SK-N-SH (cell line): Measurements from ENCODE around the gene LRCH4. TPM values are rescaled to one million over a fixed set of nuclear protein-coding genes. Genes with fewer than 3 reads are reported as not detected.

Experiments
- CTCF ChIA-PET: fragments of 300-600, 350-600 bp; formaldehyde crosslinking; extraction: SDS; loops from one replicate; lab custom pipeline; 2021; lab: Yijun Ruan, JAX
- POLR2A ChIA-PET: fragments of 350-600 bp; sonication (Branson Sonifier 250); formaldehyde crosslinking; extraction: SDS; loops from one replicate; lab custom pipeline; 2020; ENCODE audit warnings: antibody characterized with exemption, inconsistent platforms; lab: Yijun Ruan, JAX
- DNase-seq: peaks from one replicate; pipeline ENCODE4 v3.0.0; 2012
- H2AFZ ChIP-seq: fragments of 200-600 bp; sonication (generic); 2 replicates; pipeline ENCODE4 v1.8.1; 2016; ENCODE audit warnings: antibody characterized with exemption, mild to moderate bottlenecking, low read depth
- H3F3A ChIP-seq: fragments of 200-600 bp; sonication (generic); replicated peaks from 2 replicates; pipeline ENCODE3; 2016; ENCODE audit warnings: antibody characterized with exemption, mild to moderate bottlenecking; ENCODE audit not compliant: insufficient read depth
- H3K27ac ChIP-seq, 2 experiments: fragments of 200-500 bp in 1 of 2; fragments of 200-600 bp in 1 of 2; sonication (Bioruptor generic) in 1 of 2; sonication (generic), shearing (Covaris generic) in 1 of 2; 2 replicates each; pipeline versions ENCODE4 v1.5.1 to v1.6.1; 2014 to 2016; ENCODE audit warnings: low read depth in 2 of 2, inconsistent platforms in 1 of 2, low read length in 1 of 2, mild to moderate bottlenecking in 1 of 2, mixed read lengths in 1 of 2
- H3K27me3 ChIP-seq: fragments of 200-600 bp; sonication (generic), shearing (Covaris generic); 2 replicates; pipeline ENCODE4 v1.6.1; 2016; ENCODE audit warnings: mixed run types; ENCODE audit not compliant: insufficient read depth
- H3K36me3 ChIP-seq, 2 experiments: fragments of 200-500 bp in 1 of 2; fragments of 200-600 bp in 1 of 2; sonication (Bioruptor generic) in 1 of 2; sonication (generic) in 1 of 2; replicated peaks in 1 of 2; 2 replicates each; pipeline versions ENCODE3 to v1.5.1; 2014 to 2016; ENCODE audit warnings: low read length in 1 of 2, mild to moderate bottlenecking in 1 of 2; ENCODE audit not compliant: insufficient read depth in 2 of 2, control insufficient read depth in 1 of 2
- H3K4me1 ChIP-seq, 2 experiments: fragments of 200-500 bp in 1 of 2; fragments of 200-600 bp in 1 of 2; sonication (Bioruptor generic) in 1 of 2; sonication (generic), shearing (Covaris generic) in 1 of 2; 2 replicates each; pipeline versions ENCODE4 v1.5.1 to v1.6.1; 2014 to 2016; ENCODE audit warnings: low read depth in 1 of 2, low read length in 1 of 2, mixed run types in 1 of 2; ENCODE audit not compliant: insufficient read depth in 2 of 2, control insufficient read depth in 1 of 2
- H3K4me2 ChIP-seq: fragments of 200-600 bp; sonication (generic), shearing (Covaris generic); 2 replicates; pipeline ENCODE4 v1.6.1; 2017; ENCODE audit warnings: mixed run types
- H3K4me3 ChIP-seq, 2 experiments: fragments of 200-500 bp in 1 of 2; fragments of 200-600 bp in 1 of 2; sonication (Bioruptor generic) in 1 of 2; sonication (generic), shearing (Covaris generic) in 1 of 2; 2 replicates each; pipeline versions ENCODE4 v1.5.1 to v1.8.1; 2014 to 2016; ENCODE audit warnings: low read depth in 2 of 2, inconsistent platforms in 1 of 2, low read length in 1 of 2, mild to moderate bottlenecking in 1 of 2, mixed read lengths in 1 of 2, moderate library complexity in 1 of 2
- H3K79me2 ChIP-seq: fragments of 200-600 bp; sonication (generic); 2 replicates; pipeline ENCODE4 v1.8.1; 2017; ENCODE audit warnings: mild to moderate bottlenecking; ENCODE audit not compliant: insufficient read depth
- H3K9ac ChIP-seq: fragments of 200-600 bp; sonication (generic); 2 replicates; pipeline ENCODE4 v1.6.1; 2017; ENCODE audit warnings: mixed run types
- H3K9me2 ChIP-seq: fragments of 200-600 bp; sonication (generic); 2 replicates; pipeline ENCODE4 v1.6.1; 2017; ENCODE audit warnings: mixed run types
- H3K9me3 ChIP-seq: fragments of 200-600 bp; sonication (generic); 2 replicates; pipeline ENCODE4 v1.6.1; 2017; ENCODE audit warnings: mixed run types, mild to moderate bottlenecking, moderate library complexity
- H4K20me1 ChIP-seq: fragments of 200-600 bp; sonication (generic); 2 replicates; pipeline ENCODE4 v1.6.1; 2017; ENCODE audit warnings: mild to moderate bottlenecking, mixed run types; ENCODE audit not compliant: insufficient read depth
- CHD2 ChIP-seq: fragments of 150-350 bp; IDR thresholded peaks from 2 replicates; pipeline ENCODE4 v1.6.1; 2018; ENCODE audit warnings: low read length; ENCODE audit not compliant: partially characterized antibody
- ELF1 ChIP-seq: IDR thresholded peaks from 2 replicates; pipeline ENCODE4 v1.4.0; 2012
- FOXJ3 ChIP-seq: sonication (generic); formaldehyde crosslinking; IDR thresholded peaks from 2 replicates; pipeline ENCODE4 v1.5.1; 2020; ENCODE audit warnings: mild to moderate bottlenecking, missing genetic modification reagents
- GABPA ChIP-seq: IDR thresholded peaks from 2 replicates; pipeline ENCODE4 v1.4.0; 2012; ENCODE audit warnings: low read depth, mild to moderate bottlenecking
- GATA2 ChIP-seq: sonication (generic); formaldehyde crosslinking; IDR thresholded peaks from 2 replicates; pipeline ENCODE4 v1.5.0; 2020; ENCODE audit warnings: mild to moderate bottlenecking, missing genetic modification reagents
- JUND ChIP-seq: IDR thresholded peaks from 2 replicates; pipeline ENCODE4 v1.4.0; 2012
- MXI1 ChIP-seq: IDR thresholded peaks from 2 replicates; pipeline ENCODE4 v1.6.1; 2012; ENCODE audit warnings: mild to moderate bottlenecking, low read depth, low read length, improper control_type of control experiment
- RFX5 ChIP-seq: IDR thresholded peaks from 2 replicates; pipeline ENCODE4 v1.6.1; 2012; ENCODE audit warnings: mild to moderate bottlenecking, improper control_type of control experiment, low read length
- SIN3A ChIP-seq: IDR thresholded peaks from 2 replicates; pipeline ENCODE4 v1.6.1; 2012; ENCODE audit warnings: low read depth, mild to moderate bottlenecking, low read length, moderate library complexity, borderline replicate concordance
- TCF12 ChIP-seq: IDR thresholded peaks from 2 replicates; pipeline ENCODE4 v1.4.0; 2012
- TEAD4 ChIP-seq: IDR thresholded peaks from 2 replicates; pipeline ENCODE4 v1.4.0; 2012; ENCODE audit warnings: mild to moderate bottlenecking, borderline replicate concordance; ENCODE audit not compliant: insufficient read depth
- WGBS: methylation state at CpG from one replicate; pipeline ENCODE4 v1.1.6; 2017; ENCODE audit warnings: low lambda C conversion rate; 5-methylcytosine and 5-hydroxymethylcytosine counted together
- polyA plus RNA-seq, 3 experiments: library from polyadenylated mRNA; depleted of rRNA; stranded (reverse); fragments of >200 nt; gene quantifications; 2 replicates each; pipeline ENCODE4 v1.2.3, GENCODE V29; 2012
- TF ChIP-seq, protein P1 (sequence below): fragments of 150-350 bp; IDR thresholded peaks from 2 replicates; pipeline ENCODE4 v1.6.1; 2017; ENCODE audit warnings: antibody characterized with exemption, low read length, low read depth, borderline replicate concordance
- TF ChIP-seq, protein P2 (sequence below): fragments of 200-600 bp; sonication (generic); IDR thresholded peaks from 2 replicates; pipeline ENCODE4 v1.6.1; 2017; ENCODE audit warnings: antibody characterized with exemption, mild to moderate bottlenecking, moderate library complexity
- TF ChIP-seq, protein P3 (sequence below): IDR thresholded peaks from 2 replicates; pipeline ENCODE4 v1.6.1; 2012; ENCODE audit warnings: mild to moderate bottlenecking, low read depth, low read length, moderate library complexity
- TF ChIP-seq, protein P4 (sequence below): IDR thresholded peaks from 2 replicates; pipeline ENCODE4 v1.4.0; 2012; ENCODE audit warnings: low read depth, borderline replicate concordance
- TF ChIP-seq, protein P5 (sequence below): IDR thresholded peaks from 2 replicates; pipeline ENCODE4 v1.4.0; 2012; ENCODE audit warnings: low read depth, borderline replicate concordance
- TF ChIP-seq, protein P6 (sequence below): fragments of 150-350 bp; IDR thresholded peaks from 2 replicates; pipeline ENCODE4 v1.6.1; 2016; ENCODE audit warnings: mild to moderate bottlenecking, low read depth, low read length
- TF ChIP-seq, protein P7 (sequence below): IDR thresholded peaks from 2 replicates; pipeline ENCODE4; 2012

Gene LRCH4
- polyA plus RNA-seq, 1 of the 3 experiments (the other 2 are of a cell fraction) = 29.8 TPM

DNA sequence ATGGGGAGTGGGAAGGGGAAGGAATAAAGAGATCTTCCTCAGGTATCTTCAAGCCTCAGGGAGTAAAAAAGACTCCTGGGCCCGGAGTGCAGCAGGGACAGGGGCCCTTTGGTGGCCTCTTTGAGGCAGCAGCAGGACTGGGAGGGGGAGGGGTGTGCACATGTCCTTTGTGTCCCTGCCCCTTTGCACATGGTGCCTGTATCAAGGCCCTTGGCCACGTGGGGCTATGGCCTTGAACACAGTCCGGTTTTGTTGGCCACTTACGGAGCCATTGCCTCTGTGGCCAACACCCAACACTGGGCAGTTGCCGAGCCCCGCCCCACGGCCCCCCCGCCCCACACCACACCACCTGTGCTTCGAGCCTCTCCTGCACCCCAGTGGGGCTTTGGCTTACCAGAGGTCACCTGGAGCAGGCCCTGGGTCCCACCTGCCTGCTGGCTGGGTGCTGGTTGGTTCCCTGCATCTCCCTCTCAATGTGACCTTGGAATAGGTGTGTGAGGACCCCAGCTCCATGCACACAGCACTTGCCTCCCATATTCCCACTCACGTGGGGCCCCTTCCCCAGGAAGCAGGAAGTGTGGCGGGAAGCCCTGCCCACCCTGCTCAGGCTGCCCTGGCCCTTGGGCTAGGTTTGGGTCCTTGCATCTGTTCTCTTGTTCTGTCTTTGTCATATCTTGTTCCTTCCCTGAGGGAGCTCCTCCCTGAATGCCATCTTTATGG, 17.6 kb downstream of the LRCH4 start (continued):
- no peak for TF ChIP-seq ELF1
- TF ChIP-seq, protein P1, sequence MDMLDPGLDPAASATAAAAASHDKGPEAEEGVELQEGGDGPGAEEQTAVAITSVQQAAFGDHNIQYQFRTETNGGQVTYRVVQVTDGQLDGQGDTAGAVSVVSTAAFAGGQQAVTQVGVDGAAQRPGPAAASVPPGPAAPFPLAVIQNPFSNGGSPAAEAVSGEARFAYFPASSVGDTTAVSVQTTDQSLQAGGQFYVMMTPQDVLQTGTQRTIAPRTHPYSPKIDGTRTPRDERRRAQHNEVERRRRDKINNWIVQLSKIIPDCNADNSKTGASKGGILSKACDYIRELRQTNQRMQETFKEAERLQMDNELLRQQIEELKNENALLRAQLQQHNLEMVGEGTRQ = no peak
- no peak for TF ChIP-seq RFX5
- TF ChIP-seq, all 33 proteins: peak for 0

DNA sequence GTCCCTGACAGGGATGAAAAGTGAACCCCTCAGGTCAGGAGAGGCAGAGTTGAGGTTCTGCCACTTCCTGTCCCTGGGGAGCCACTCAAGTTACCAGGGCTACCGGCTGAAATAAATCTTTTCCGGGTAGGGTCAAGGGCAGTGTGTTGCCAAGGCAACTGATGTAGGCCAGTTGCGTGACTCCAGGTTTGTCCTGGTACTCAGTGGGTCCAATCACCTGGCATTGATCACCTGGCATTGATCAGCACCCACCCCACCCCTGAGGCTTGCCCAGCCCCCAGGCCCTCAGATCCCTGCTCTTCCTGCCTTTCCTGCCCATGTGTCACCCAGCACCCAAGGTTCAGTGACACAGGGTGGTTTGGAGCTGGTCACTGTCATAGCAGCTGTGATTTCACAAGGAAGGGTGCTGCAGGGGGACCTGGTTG, 18.2 kb downstream of the LRCH4 start:
- CTCF ChIA-PET = interaction anchor here (1.0 to 16.6 kb wide), 11 partner anchors 9 to 157 kb away, joined by 3 to 398 read pairs (median 34); partner anchors contain the start of genes AGFG2, FBXO24, GIGYF1 and LRCH4
- TF ChIP-seq, protein P2, sequence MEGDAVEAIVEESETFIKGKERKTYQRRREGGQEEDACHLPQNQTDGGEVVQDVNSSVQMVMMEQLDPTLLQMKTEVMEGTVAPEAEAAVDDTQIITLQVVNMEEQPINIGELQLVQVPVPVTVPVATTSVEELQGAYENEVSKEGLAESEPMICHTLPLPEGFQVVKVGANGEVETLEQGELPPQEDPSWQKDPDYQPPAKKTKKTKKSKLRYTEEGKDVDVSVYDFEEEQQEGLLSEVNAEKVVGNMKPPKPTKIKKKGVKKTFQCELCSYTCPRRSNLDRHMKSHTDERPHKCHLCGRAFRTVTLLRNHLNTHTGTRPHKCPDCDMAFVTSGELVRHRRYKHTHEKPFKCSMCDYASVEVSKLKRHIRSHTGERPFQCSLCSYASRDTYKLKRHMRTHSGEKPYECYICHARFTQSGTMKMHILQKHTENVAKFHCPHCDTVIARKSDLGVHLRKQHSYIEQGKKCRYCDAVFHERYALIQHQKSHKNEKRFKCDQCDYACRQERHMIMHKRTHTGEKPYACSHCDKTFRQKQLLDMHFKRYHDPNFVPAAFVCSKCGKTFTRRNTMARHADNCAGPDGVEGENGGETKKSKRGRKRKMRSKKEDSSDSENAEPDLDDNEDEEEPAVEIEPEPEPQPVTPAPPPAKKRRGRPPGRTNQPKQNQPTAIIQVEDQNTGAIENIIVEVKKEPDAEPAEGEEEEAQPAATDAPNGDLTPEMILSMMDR = no peak
- TF ChIP-seq, protein P3, sequence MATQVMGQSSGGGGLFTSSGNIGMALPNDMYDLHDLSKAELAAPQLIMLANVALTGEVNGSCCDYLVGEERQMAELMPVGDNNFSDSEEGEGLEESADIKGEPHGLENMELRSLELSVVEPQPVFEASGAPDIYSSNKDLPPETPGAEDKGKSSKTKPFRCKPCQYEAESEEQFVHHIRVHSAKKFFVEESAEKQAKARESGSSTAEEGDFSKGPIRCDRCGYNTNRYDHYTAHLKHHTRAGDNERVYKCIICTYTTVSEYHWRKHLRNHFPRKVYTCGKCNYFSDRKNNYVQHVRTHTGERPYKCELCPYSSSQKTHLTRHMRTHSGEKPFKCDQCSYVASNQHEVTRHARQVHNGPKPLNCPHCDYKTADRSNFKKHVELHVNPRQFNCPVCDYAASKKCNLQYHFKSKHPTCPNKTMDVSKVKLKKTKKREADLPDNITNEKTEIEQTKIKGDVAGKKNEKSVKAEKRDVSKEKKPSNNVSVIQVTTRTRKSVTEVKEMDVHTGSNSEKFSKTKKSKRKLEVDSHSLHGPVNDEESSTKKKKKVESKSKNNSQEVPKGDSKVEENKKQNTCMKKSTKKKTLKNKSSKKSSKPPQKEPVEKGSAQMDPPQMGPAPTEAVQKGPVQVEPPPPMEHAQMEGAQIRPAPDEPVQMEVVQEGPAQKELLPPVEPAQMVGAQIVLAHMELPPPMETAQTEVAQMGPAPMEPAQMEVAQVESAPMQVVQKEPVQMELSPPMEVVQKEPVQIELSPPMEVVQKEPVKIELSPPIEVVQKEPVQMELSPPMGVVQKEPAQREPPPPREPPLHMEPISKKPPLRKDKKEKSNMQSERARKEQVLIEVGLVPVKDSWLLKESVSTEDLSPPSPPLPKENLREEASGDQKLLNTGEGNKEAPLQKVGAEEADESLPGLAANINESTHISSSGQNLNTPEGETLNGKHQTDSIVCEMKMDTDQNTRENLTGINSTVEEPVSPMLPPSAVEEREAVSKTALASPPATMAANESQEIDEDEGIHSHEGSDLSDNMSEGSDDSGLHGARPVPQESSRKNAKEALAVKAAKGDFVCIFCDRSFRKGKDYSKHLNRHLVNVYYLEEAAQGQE = no peak
- no peak for TF ChIP-seq TEAD4
- TF ChIP-seq FOXJ3 (CRISPR knock-in tag) = no peak
- no peak for TF ChIP-seq ELF1
- TF ChIP-seq, protein P4, sequence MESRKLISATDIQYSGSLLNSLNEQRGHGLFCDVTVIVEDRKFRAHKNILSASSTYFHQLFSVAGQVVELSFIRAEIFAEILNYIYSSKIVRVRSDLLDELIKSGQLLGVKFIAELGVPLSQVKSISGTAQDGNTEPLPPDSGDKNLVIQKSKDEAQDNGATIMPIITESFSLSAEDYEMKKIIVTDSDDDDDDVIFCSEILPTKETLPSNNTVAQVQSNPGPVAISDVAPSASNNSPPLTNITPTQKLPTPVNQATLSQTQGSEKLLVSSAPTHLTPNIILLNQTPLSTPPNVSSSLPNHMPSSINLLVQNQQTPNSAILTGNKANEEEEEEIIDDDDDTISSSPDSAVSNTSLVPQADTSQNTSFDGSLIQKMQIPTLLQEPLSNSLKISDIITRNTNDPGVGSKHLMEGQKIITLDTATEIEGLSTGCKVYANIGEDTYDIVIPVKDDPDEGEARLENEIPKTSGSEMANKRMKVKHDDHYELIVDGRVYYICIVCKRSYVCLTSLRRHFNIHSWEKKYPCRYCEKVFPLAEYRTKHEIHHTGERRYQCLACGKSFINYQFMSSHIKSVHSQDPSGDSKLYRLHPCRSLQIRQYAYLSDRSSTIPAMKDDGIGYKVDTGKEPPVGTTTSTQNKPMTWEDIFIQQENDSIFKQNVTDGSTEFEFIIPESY = no peak
- TF ChIP-seq GABPA = no peak
- TF ChIP-seq, protein P5, sequence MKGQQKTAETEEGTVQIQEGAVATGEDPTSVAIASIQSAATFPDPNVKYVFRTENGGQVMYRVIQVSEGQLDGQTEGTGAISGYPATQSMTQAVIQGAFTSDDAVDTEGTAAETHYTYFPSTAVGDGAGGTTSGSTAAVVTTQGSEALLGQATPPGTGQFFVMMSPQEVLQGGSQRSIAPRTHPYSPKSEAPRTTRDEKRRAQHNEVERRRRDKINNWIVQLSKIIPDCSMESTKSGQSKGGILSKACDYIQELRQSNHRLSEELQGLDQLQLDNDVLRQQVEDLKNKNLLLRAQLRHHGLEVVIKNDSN = no peak
- no peak for TF ChIP-seq JUND
- TF ChIP-seq, protein P6, sequence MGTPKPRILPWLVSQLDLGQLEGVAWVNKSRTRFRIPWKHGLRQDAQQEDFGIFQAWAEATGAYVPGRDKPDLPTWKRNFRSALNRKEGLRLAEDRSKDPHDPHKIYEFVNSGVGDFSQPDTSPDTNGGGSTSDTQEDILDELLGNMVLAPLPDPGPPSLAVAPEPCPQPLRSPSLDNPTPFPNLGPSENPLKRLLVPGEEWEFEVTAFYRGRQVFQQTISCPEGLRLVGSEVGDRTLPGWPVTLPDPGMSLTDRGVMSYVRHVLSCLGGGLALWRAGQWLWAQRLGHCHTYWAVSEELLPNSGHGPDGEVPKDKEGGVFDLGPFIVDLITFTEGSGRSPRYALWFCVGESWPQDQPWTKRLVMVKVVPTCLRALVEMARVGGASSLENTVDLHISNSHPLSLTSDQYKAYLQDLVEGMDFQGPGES = no peak
- no peak for TF ChIP-seq GATA2 (CRISPR knock-in tag)
- TF ChIP-seq CHD2 = no peak
- no peak for TF ChIP-seq TCF12
- TF ChIP-seq MXI1 = no peak
- TF ChIP-seq, protein P7, sequence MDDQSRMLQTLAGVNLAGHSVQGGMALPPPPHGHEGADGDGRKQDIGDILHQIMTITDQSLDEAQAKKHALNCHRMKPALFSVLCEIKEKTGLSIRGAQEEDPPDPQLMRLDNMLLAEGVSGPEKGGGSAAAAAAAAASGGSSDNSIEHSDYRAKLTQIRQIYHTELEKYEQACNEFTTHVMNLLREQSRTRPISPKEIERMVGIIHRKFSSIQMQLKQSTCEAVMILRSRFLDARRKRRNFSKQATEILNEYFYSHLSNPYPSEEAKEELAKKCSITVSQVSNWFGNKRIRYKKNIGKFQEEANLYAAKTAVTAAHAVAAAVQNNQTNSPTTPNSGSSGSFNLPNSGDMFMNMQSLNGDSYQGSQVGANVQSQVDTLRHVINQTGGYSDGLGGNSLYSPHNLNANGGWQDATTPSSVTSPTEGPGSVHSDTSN = no peak
- no peak for TF ChIP-seq SIN3A

More for the DNA sequence above, 18.2 kb downstream of the LRCH4 start:
- WGBS = 83% methylated on average over 2 of the region's 3 CpGs
- H2AFZ ChIP-seq = no peak overlapping the region
- POLR2A ChIA-PET = no interaction called here
- no peak overlapping the region for H3K4me2 ChIP-seq
- no peak overlapping the region for H3K9ac ChIP-seq
- H3F3A ChIP-seq = peaks cover 9% of the 10 kb centered on the region
- H3K4me1 ChIP-seq = peaks cover 0 to 44% of the 10 kb centered on the region in 2 experiments; a peak in 1 of 4 replicates
- no peak overlapping the region for H3K27ac ChIP-seq
- H3K9me3 ChIP-seq = no peaks in the 10 kb centered on the region
- no peaks in the 10 kb centered on the region for H3K9me2 ChIP-seq
- H3K4me3 ChIP-seq = no peak overlapping the region
- peak; percentile 29 for DNase-seq
- H3K79me2 ChIP-seq = no peaks in the 10 kb centered on the region
- H3K36me3 ChIP-seq = peaks cover 0 to 3% of the 10 kb centered on the region in 2 experiments
- H4K20me1 ChIP-seq = no peaks in the 10 kb centered on the region
- H3K27me3 ChIP-seq = no peaks in the 10 kb centered on the region
